K562 (cell line): ENCODE results near the gene UPF2. TPM values are rescaled to one million over a fixed set of nuclear protein-coding genes. Genes with fewer than 3 reads are reported as not detected.

Source experiments
- ATAC-seq: fragments of 200-7000 bp; cut with Tn5 transposase; 3 replicates; pipeline ENCODE4 v1.9.1; 2020; ENCODE audit warnings: moderate library complexity
- BruUV-seq: library from RNA; stranded (reverse); fragments of 400-500 nt; replicated peaks from 2 replicates; lab custom pipeline; 2021; lab: Mats Ljungman, UMichigan
- CTCF ChIA-PET: fragments of 300-600 bp; formaldehyde crosslinking; extraction: SDS; loops from one replicate; lab custom pipeline; 2021; ENCODE audit warnings: low intra/inter-chr PET ratio; lab: Yijun Ruan, JAX
- POLR2A ChIA-PET: fragments of 300-600, 350-650 bp; sonication (Branson Sonifier 250); formaldehyde crosslinking; extraction: SDS; loops from one replicate; lab custom pipeline; 2021; ENCODE audit warnings: antibody characterized with exemption, inconsistent platforms; lab: Yijun Ruan, JAX
- DNase-seq, 4 experiments: peaks; one replicate each; pipeline versions ENCODE4 v3.0.0 to v3.0.0-alpha.2; 2011 to 2018; ENCODE audit warnings: low spot score in 3 of 4, mixed read lengths in 3 of 4; ENCODE audit errors: extremely low read depth in 1 of 4
- FAIRE-seq: peaks from 2 replicates; lab custom pipeline; 2011; peaks lifted over from hg19 to GRCh38; lab: Jason Lieb, UNC
- H2AFZ ChIP-seq: 2 replicates; pipeline ENCODE4 v1.6.0; 2011; ENCODE audit warnings: low read depth, low read length, control low read depth, inconsistent platforms
- H3K27ac ChIP-seq: fragments of 200-600 bp; 3 replicates; pipeline ENCODE4 v1.8.0; 2011; ENCODE audit warnings: low read depth, mild to moderate bottlenecking, control low read depth, inconsistent platforms, low read length, moderate library complexity, mixed read lengths; ENCODE audit errors: extremely low read depth
- H3K27me3 ChIP-seq, 2 experiments: fragments of 300-600 bp in 1 of 2; 2 replicates in 1 of 2; 3 replicates in 1 of 2; pipeline versions ENCODE4 v1.6.0 to v1.8.0; 2011; ENCODE audit warnings: inconsistent platforms in 2 of 2, low read length in 2 of 2, mild to moderate bottlenecking in 1 of 2, mixed read lengths in 1 of 2, moderate library complexity in 1 of 2; ENCODE audit not compliant: control insufficient read depth in 2 of 2, insufficient read depth in 2 of 2
- H3K36me3 ChIP-seq: fragments of 300-600 bp; 3 replicates; pipeline ENCODE4 v1.8.0; 2011; ENCODE audit warnings: mild to moderate bottlenecking, low read length, inconsistent platforms; ENCODE audit not compliant: control insufficient read depth, insufficient read depth
- H3K4me1 ChIP-seq, 2 experiments: fragments of 200-600 bp in 1 of 2; replicated peaks in 1 of 2; 2 replicates in 1 of 2; 3 replicates in 1 of 2; pipeline versions ENCODE4 v1.5.1 to v1.8.0; 2011; ENCODE audit warnings: inconsistent platforms in 2 of 2, low read length in 2 of 2, mild to moderate bottlenecking in 1 of 2, mixed read lengths in 1 of 2, moderate library complexity in 1 of 2; ENCODE audit not compliant: control insufficient read depth in 2 of 2, insufficient read depth in 2 of 2
- H3K4me2 ChIP-seq: 2 replicates; pipeline ENCODE4 v1.6.1; 2011; ENCODE audit warnings: low read length, control low read depth, inconsistent platforms, mixed read lengths; ENCODE audit not compliant: insufficient read depth
- H3K4me3 ChIP-seq: fragments of 200-600 bp; sonication (generic), shearing (Covaris generic); 2 replicates; pipeline ENCODE4 v1.5.1; 2016; ENCODE audit warnings: control low read depth, inconsistent platforms
- H3K79me2 ChIP-seq: fragments of 200-600 bp; 3 replicates; pipeline ENCODE4 v1.8.0; 2011; ENCODE audit warnings: low read length, inconsistent platforms; ENCODE audit not compliant: control insufficient read depth, insufficient read depth
- H3K9ac ChIP-seq, 2 experiments: 2 replicates each; pipeline versions ENCODE4 v1.6.0 to v1.6.1; 2011; ENCODE audit warnings: low read depth in 2 of 2, low read length in 2 of 2, control low read depth in 1 of 2, inconsistent platforms in 1 of 2, mild to moderate bottlenecking in 1 of 2, mixed read lengths in 1 of 2; ENCODE audit not compliant: insufficient read depth in 1 of 2
- H3K9me1 ChIP-seq: one replicate; pipeline ENCODE4 v1.6.0; 2011; ENCODE audit warnings: inconsistent platforms, mild to moderate bottlenecking, low read length, moderate library complexity; ENCODE audit not compliant: control insufficient read depth, insufficient read depth
- H3K9me3 ChIP-seq: replicated peaks from 2 replicates; pipeline ENCODE4 v1.5.1; 2011; ENCODE audit warnings: low read depth, low read length, inconsistent platforms; ENCODE audit not compliant: control insufficient read depth, insufficient read depth
- H4K20me1 ChIP-seq: replicated peaks from 2 replicates; pipeline ENCODE4 v1.6.1; 2011; ENCODE audit warnings: low read length, inconsistent platforms, mixed read lengths; ENCODE audit not compliant: control insufficient read depth, insufficient read depth
- HNRNPUL1 ChIP-seq: fragments of 200-400 bp; formaldehyde crosslinking; IDR thresholded peaks from 2 replicates; pipeline ENCODE4 v1.6.1; 2017; ENCODE audit warnings: low read length
- MEF2A ChIP-seq: IDR thresholded peaks from 2 replicates; pipeline ENCODE4 v1.6.1; 2011; ENCODE audit warnings: low read depth, mild to moderate bottlenecking, low read length, moderate library complexity; ENCODE audit not compliant: control insufficient read depth
- MEF2D ChIP-seq: conservative IDR thresholded peaks from 2 replicates; pipeline ENCODE4 v1.6.1; 2016; ENCODE audit warnings: low read depth, missing genetic modification characterization, missing compliant biosample characterization
- NRF1 ChIP-seq, 2 experiments: fragments of 450-650 bp; IDR thresholded peaks in 1 of 2; conservative IDR thresholded peaks in 1 of 2; 2 replicates each; pipeline ENCODE4 v1.6.1; 2014; ENCODE audit warnings: mild to moderate bottlenecking in 2 of 2
- RAD21 ChIP-seq, 2 experiments: fragments of 250-450 bp in 1 of 2; fragments of 450-650 bp in 1 of 2; sonication (Bioruptor Pico) in 1 of 2; formaldehyde crosslinking in 1 of 2; IDR thresholded peaks in 1 of 2; conservative IDR thresholded peaks in 1 of 2; 2 replicates each; pipeline versions ENCODE4 v1.4.0 to v1.8.0; 2020 to 2022; ENCODE audit warnings: mild to moderate bottlenecking in 2 of 2, moderate library complexity in 1 of 2
- SMAD4 ChIP-seq: fragments of 250-450 bp; sonication (Bioruptor Pico); conservative IDR thresholded peaks from 2 replicates; pipeline ENCODE4 v1.8.0; 2021; ENCODE audit warnings: inconsistent platforms, mild to moderate bottlenecking, moderate library complexity
- ZNF76 ChIP-seq: fragments of 250-450 bp; sonication (Bioruptor Pico); IDR thresholded peaks from 2 replicates; pipeline ENCODE4 v1.4.0; 2020; ENCODE audit warnings: mild to moderate bottlenecking, moderate library complexity, borderline replicate concordance
- ZSCAN29 ChIP-seq: fragments of 450-650 bp; IDR thresholded peaks from 2 replicates; pipeline ENCODE4 v1.6.1; 2017
- WGBS: fragments of 100-300 bp; shearing (Covaris generic); methylation state at CpG from one replicate; pipeline ENCODE4 v1.1.6; 2016; ENCODE audit warnings: low coverage, mixed read lengths; ENCODE audit not compliant: insufficient coverage; ENCODE audit errors: missing lambda C conversion rate; 5-methylcytosine and 5-hydroxymethylcytosine counted together
- in situ Hi-C: fragments of 300-500 bp; cut with MboI; formaldehyde crosslinking; loops from 4 replicates; pipeline ENCODE4 v1.15.0; 2018; ENCODE audit warnings: inconsistent platforms, mixed read lengths
- intact Hi-C: fragments of 100-400 bp; cut with micrococcal nuclease; formaldehyde crosslinking; loops from 2 replicates; pipeline ENCODE4 v1.14.2; 2022
- polyA plus RNA-seq, 8 experiments: library from polyadenylated mRNA; depleted of rRNA in 4 of 8; stranded (reverse) in 5 of 8; unstranded in 3 of 8; fragments of >200 nt; fragmentation: Nextera tagmentation in 2 of 8; fragmentation: Illumina TruSeq in 1 of 8; extraction: Ambion mirVana in 2 of 8; extraction: Trizol in 1 of 8; gene quantifications; 2 replicates each; pipeline versions ENCODE4 v1.2.1 to v1.2.3, GENCODE V29; 2011 to 2014; ENCODE audit warnings: inconsistent platforms in 1 of 8, missing spikeins in 1 of 8
- total RNA-seq, 7 experiments: library from RNA; depleted of rRNA in 6 of 7; stranded (reverse); fragments of >200 nt in 6 of 7; fragmentation: Illumina TruSeq in 2 of 7; extraction: Trizol in 2 of 7; gene quantifications; 2 replicates each; pipeline versions ENCODE4 v1.2.1 to v1.2.3, GENCODE V29; 2011 to 2021; ENCODE audit warnings: low replicate concordance in 1 of 7

The UPF2 gene
- total and polyA plus RNA-seq, 9 of the 15 experiments (the other 6 are each of a cell fraction or from before 2014, with no cell fraction given), result 13.9 to 37.7 (median 23.7) TPM

DNA sequence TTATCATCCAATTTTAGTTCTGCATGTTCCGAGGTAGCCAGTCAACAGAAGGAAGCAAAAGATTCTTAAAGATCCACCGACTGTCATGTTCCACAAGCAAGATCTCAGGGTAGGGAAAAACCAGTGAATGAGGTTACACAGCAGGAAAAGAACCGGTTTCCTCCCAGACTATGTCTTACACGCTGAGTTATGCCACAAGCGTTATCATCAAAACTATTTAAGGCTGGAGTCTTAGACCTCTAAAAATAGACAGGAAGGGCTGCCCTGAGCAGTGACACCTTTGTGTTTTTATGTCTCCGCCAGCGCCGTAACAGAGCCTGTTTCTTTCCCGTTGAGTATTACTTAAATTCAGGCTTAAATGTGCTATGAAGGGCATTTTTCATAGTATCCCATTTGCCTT lies 171.1 kb downstream of the UPF2 start:
- Histone ChIP-seq H3K9me3 (no peaks in the 10 kb centered on the region), H2AFZ (peak overlapping the region; percentile 26; the same call in 1 of the 2 replicates), H3K4me2 (peak overlapping the region; percentile 64), H3K27me3 (no peaks in the 10 kb centered on the region), H3K79me2 (peaks cover 56% of the 10 kb centered on the region), H3K9me1 (no peaks in the 10 kb centered on the region), H3K4me3 (no peak overlapping the region), H3K9ac (peak overlapping the region in 1 of 2 experiments; percentile 23; a peak in 1 of 4 replicates), H3K36me3 (peaks cover 44% of the 10 kb centered on the region), H3K27ac (peak overlapping the region; percentile 13; the same call in 2 of the 3 replicates), H4K20me1 (peaks cover 11% of the 10 kb centered on the region), H3K4me1 (peaks cover 38 to 45% of the 10 kb centered on the region in 2 experiments)
- CTCF ChIA-PET, result no interaction called here
- no TSS peak for BruUV-seq
- DNase-seq, result peak in 2 of 4 experiments; percentile 33 to 67
- POLR2A ChIA-PET, result no interaction called here
- peak; percentile 49 for FAIRE-seq
- WGBS, result 24% methylated on average over 9 of the region's 9 CpGs
- no peak; the same call in 2 of the 3 replicates for ATAC-seq
- TF ChIP-seq NRF1 (conservative IDR thresholded peaks at IDR 0.05 in 1 of 2, IDR thresholded peaks at IDR 0.05 in 1 of 2) (no peak), HNRNPUL1 (no peak), MEF2D (peak; percentile 89), MEF2A (peak; percentile 90), SMAD4 (CRISPR knock-in tag) (peak; percentile 55), ZNF76 (CRISPR knock-in tag) (no peak), ZSCAN29 (peak; percentile 77; the same call in 1 of the 2 replicates), RAD21 (CRISPR knock-in tag; conservative IDR thresholded peaks at IDR 0.05 in 1 of 2, IDR thresholded peaks at IDR 0.05 in 1 of 2) (peak in 1 of 2 experiments; percentile 10; a peak in 1 of 4 replicates)
- in situ Hi-C loops, result no loop called here
- intact Hi-C loops, result no loop called here
